GM12864 (cell line): ENCODE measurements around the gene PTPRG.

Experiments
- DNase-seq: peaks from one replicate; pipeline ENCODE4 v3.0.0-alpha.2; 2011; ENCODE audit warnings: low read depth
- H3K4me3 ChIP-seq: 2 replicates; pipeline ENCODE4 v1.5.1; 2011; ENCODE audit warnings: mild to moderate bottlenecking, low read depth, low read length, control low read depth
- CTCF ChIP-seq: IDR thresholded peaks from 2 replicates; pipeline ENCODE4 v1.5.1; 2011; ENCODE audit warnings: low read depth, mild to moderate bottlenecking, moderate library complexity, low read length, control low read depth, inconsistent platforms; ENCODE audit errors: missing control alignments

Gene PTPRG

GRCh38 chr3:61864886-61865285 lies 303.5 kb downstream of the PTPRG start:
- TF ChIP-seq CTCF = no peak
- no peak for DNase-seq

DNA sequence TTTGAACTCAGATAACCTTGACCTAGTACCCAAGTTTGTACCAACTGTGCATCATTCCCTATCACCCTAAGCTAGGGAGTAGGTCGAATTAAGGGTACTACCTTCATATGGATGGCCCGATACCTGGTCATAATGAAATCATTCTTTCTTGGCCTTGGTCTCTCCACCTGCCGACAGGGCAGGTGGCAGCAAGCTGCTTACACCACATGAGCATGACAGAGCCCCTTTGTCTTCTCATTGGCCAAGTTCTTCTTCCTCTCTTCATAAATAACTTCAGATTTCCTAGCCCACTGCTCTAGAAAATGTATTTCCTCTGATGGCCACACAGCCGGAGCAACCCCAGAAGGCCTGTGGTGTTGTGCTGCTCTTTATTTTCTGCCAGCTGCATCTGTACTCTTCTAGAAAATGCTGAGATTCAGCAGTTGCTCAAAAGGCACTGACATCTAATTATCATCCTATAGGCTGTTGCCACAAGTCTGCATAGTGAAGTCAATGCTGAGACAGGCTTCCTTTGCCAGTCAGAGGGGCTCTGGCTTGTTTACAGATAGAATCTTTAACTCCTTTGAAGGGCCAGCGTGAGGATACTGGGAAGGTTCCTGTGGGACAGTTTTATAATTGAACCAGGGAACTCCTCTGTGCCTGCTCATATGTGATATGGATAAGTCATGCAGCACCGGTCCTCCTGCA lies 304.2 kb downstream of the PTPRG start:
- no peak for TF ChIP-seq CTCF
- DNase-seq = no peak
- no peak overlapping the region for H3K4me3 ChIP-seq

More at GRCh38 chr3:61864886-61865285, 303.5 kb downstream of the PTPRG start:
- H3K4me3 ChIP-seq = no peak overlapping the region

- TF ChIP-seq CTCF = no peak
- no peak overlapping the region for H3K4me3 ChIP-seq
- no peak for DNase-seq
Measured at GRCh38 chr3:61866153-61866542, 304.8 kb downstream of the PTPRG start.

DNA sequence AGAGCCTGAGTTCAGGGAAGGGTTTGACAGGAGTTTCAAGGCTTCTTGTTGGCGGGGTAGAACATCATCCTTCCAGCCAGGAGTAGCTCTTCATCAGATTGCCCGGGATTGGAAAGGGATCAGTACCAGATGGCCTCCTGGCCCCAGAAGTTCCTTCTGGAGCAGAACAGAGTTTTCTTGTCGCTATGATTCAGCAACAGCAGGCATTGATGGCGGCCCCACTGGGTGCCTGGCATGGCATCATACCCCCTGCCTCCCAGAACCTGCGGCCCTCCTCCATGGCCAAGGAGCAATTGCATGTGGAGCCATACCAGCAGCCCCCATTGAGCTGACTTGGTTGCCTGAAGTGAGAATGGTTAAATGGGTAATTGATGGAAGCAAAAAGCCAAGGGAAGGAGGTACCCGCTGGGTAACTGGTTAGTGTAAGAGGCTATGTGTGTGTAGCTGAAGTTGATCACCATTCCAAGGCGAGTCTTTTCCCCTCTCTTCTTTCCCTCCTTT lies 305.6 kb downstream of the PTPRG start:
- no peak for DNase-seq
- H3K4me3 ChIP-seq = no peak overlapping the region
- no peak for TF ChIP-seq CTCF

DNA sequence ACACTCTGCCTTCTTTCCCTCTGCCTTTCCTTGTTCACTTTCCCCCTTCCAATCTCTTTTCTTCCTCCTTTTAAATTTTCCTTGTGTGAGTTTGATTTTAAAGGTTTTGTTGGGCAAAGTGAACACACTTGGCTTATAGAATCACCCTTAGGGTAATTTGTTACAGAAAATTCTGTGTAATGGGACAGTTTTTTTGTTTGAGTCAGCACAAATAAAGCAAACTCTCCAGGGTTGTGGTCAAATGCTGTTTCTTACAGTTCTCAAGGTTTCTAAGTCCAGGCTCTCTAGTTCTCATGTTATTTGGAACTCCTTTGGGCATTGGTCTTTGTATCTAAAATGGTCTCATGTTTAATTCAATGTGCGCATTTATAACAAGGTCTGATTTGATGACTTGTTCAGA lies 307.1 kb downstream of the PTPRG start:
- no peak for DNase-seq
- H3K4me3 ChIP-seq = no peak overlapping the region
- no peak for TF ChIP-seq CTCF

- H3K4me3 ChIP-seq = no peak overlapping the region
- TF ChIP-seq CTCF = no peak
- DNase-seq = no peak
Measured at GRCh38 chr3:61869371-61869770, 308.0 kb downstream of the PTPRG start.

DNA sequence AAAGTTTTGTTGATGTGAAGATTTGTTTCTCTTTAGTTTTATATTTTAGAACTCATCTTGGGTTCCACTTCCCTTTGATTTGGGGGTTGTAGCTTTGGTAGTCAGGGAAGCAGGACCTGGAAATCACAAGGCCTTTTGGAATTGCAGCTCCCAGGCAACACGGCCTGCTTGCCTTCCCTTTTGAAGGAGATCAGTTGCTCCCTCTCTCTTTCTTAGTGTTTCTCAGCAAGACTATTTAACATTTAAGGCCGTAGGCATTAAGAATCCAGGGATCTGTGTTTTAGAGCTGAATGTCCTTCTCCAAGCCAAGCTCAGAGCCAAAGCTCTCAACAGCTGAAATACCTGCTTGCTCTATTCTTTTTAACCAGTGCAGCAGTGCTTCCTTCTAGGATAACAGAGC lies 310.3 kb downstream of the PTPRG start:
- no peak for DNase-seq
- no peak overlapping the region for H3K4me3 ChIP-seq
- no peak for TF ChIP-seq CTCF
